Measurements from ENCODE around the gene LCE2A. TPM values are rescaled to one million over a fixed set of nuclear protein-coding genes. Genes with fewer than 3 reads are reported as not detected.

The LCE2A gene
- total and polyA plus RNA-seq, 2 donors from 2014 or later, result not detected

DNA sequence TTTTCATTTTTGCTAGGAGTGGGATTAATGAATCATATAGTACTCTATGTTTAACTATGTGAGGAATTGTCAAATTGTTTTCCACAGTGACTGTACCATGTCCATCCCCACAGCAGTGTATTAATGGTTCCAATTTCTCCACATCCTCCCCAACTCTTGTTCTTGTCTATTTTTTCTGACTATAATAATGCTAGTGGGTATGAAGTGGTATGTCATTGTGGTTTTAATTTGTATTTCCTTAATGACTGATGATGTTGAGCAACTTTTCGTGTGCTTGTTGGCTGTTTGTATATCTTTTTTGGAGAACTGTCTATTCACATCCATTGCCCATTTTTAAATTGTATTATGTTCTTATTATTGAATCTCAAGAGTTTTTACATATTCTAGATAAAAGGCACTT is 49.7 kb downstream of the LCE2A start:
- H3K4me3 ChIP-seq (ENCODE audit: low read length in 3 of 3), result no peak overlapping the region
- TF ChIP-seq, protein P1, sequence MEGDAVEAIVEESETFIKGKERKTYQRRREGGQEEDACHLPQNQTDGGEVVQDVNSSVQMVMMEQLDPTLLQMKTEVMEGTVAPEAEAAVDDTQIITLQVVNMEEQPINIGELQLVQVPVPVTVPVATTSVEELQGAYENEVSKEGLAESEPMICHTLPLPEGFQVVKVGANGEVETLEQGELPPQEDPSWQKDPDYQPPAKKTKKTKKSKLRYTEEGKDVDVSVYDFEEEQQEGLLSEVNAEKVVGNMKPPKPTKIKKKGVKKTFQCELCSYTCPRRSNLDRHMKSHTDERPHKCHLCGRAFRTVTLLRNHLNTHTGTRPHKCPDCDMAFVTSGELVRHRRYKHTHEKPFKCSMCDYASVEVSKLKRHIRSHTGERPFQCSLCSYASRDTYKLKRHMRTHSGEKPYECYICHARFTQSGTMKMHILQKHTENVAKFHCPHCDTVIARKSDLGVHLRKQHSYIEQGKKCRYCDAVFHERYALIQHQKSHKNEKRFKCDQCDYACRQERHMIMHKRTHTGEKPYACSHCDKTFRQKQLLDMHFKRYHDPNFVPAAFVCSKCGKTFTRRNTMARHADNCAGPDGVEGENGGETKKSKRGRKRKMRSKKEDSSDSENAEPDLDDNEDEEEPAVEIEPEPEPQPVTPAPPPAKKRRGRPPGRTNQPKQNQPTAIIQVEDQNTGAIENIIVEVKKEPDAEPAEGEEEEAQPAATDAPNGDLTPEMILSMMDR (IDR thresholded peaks at IDR 0.05; ENCODE audit: borderline replicate concordance, extremely low read depth, insufficient read depth), result no peak
- intact Hi-C loops (cut with DNase I), result no loop called here
- H3K9ac ChIP-seq (ENCODE audit: low read length in 3 of 3), result no peak overlapping the region
- no peaks in the 10 kb centered on the region for H3K36me3 ChIP-seq (ENCODE audit: control insufficient read depth in 2 of 3, insufficient read depth in 3 of 3, low read length in 3 of 3)
- no peaks in the 10 kb centered on the region for H3K9me3 ChIP-seq (ENCODE audit: control insufficient read depth in 2 of 3, insufficient read depth in 1 of 3, low read length in 3 of 3)
- no peak for FAIRE-seq
- no peak for DNase-seq
- H3K27me3 ChIP-seq (ENCODE audit: control insufficient read depth, insufficient read depth, low read length), result no peaks in the 10 kb centered on the region
- H3K27ac ChIP-seq (ENCODE audit: low read depth in 2 of 2, low read length in 2 of 2), result no peak overlapping the region
- H3K4me1 ChIP-seq (ENCODE audit: control insufficient read depth in 2 of 3, insufficient read depth in 2 of 3, low read depth in 1 of 3, low read length in 3 of 3), result no peaks in the 10 kb centered on the region

Other genes starting within 250 kb of the LCE2A start
- gene LCE5A, start 187.5 kb upstream of the LCE2A start, total RNA-seq, result not detected
- not detected for gene LCE5A, start 187.5 kb upstream of the LCE2A start, polyA plus RNA-seq (ENCODE audit: insufficient read depth, low read depth, low replicate concordance)
- not detected for gene CRCT1, start 183.9 kb upstream of the LCE2A start, total RNA-seq
- not detected for gene CRCT1, start 183.9 kb upstream of the LCE2A start, polyA plus RNA-seq (ENCODE audit: insufficient read depth, low read depth, low replicate concordance)
- not detected for gene LCE3E, start 131.6 kb upstream of the LCE2A start, total RNA-seq
- not detected for gene LCE3E, start 131.6 kb upstream of the LCE2A start, polyA plus RNA-seq (ENCODE audit: insufficient read depth, low read depth, low replicate concordance)
- gene LCE3D, start 117.8 kb upstream of the LCE2A start, total RNA-seq, result not detected
- gene LCE3D, start 117.8 kb upstream of the LCE2A start, polyA plus RNA-seq (ENCODE audit: insufficient read depth, low read depth, low replicate concordance), result not detected
- gene LCE3C, start 98.1 kb upstream of the LCE2A start, total RNA-seq, result not detected
- not detected for gene LCE3C, start 98.1 kb upstream of the LCE2A start, polyA plus RNA-seq (ENCODE audit: insufficient read depth, low read depth, low replicate concordance)
- not detected for gene LCE3B, start 84.5 kb upstream of the LCE2A start, total RNA-seq
- gene LCE3B, start 84.5 kb upstream of the LCE2A start, polyA plus RNA-seq (ENCODE audit: insufficient read depth, low read depth, low replicate concordance), result not detected
- not detected for gene LCE3A, start 75.2 kb upstream of the LCE2A start, total RNA-seq
- not detected for gene LCE3A, start 75.2 kb upstream of the LCE2A start, polyA plus RNA-seq (ENCODE audit: insufficient read depth, low read depth, low replicate concordance)
- not detected for gene LCE2D, start 35.0 kb upstream of the LCE2A start, total RNA-seq
- not detected for gene LCE2D, start 35.0 kb upstream of the LCE2A start, polyA plus RNA-seq (ENCODE audit: insufficient read depth, low read depth, low replicate concordance)
- not detected for gene LCE2C, start 23.1 kb upstream of the LCE2A start, total RNA-seq
- not detected for gene LCE2C, start 23.1 kb upstream of the LCE2A start, polyA plus RNA-seq (ENCODE audit: insufficient read depth, low read depth, low replicate concordance)
- gene LCE2B, start 12.2 kb upstream of the LCE2A start, total RNA-seq, result not detected
- not detected for gene LCE2B, start 12.2 kb upstream of the LCE2A start, polyA plus RNA-seq (ENCODE audit: insufficient read depth, low read depth, low replicate concordance)
- not detected for gene LCE4A, start 9.8 kb downstream of the LCE2A start, total RNA-seq
- not detected for gene LCE4A, start 9.8 kb downstream of the LCE2A start, polyA plus RNA-seq (ENCODE audit: insufficient read depth, low read depth, low replicate concordance)
- gene KPRP, start 59.7 kb downstream of the LCE2A start, total RNA-seq, result not detected
- not detected for gene KPRP, start 59.7 kb downstream of the LCE2A start, polyA plus RNA-seq (ENCODE audit: insufficient read depth, low read depth, low replicate concordance)
- gene LCE1F, start 76.8 kb downstream of the LCE2A start, total RNA-seq, result not detected
- not detected for gene LCE1F, start 76.8 kb downstream of the LCE2A start, polyA plus RNA-seq (ENCODE audit: insufficient read depth, low read depth, low replicate concordance)
- gene LCE1E, start 87.9 kb downstream of the LCE2A start, total RNA-seq, result not detected
- gene LCE1E, start 87.9 kb downstream of the LCE2A start, polyA plus RNA-seq (ENCODE audit: insufficient read depth, low read depth, low replicate concordance), result not detected
- not detected for gene LCE1D, start 98.4 kb downstream of the LCE2A start, total RNA-seq
- not detected for gene LCE1D, start 98.4 kb downstream of the LCE2A start, polyA plus RNA-seq (ENCODE audit: insufficient read depth, low read depth, low replicate concordance)
- not detected for gene LCE1C, start 108.3 kb downstream of the LCE2A start, total RNA-seq
- not detected for gene LCE1C, start 108.3 kb downstream of the LCE2A start, polyA plus RNA-seq (ENCODE audit: insufficient read depth, low read depth, low replicate concordance)
- not detected for gene LCE1B, start 113.6 kb downstream of the LCE2A start, total RNA-seq
- gene LCE1B, start 113.6 kb downstream of the LCE2A start, polyA plus RNA-seq (ENCODE audit: insufficient read depth, low read depth, low replicate concordance), result not detected
- not detected for gene LCE1A, start 129.1 kb downstream of the LCE2A start, total RNA-seq
- gene LCE1A, start 129.1 kb downstream of the LCE2A start, polyA plus RNA-seq (ENCODE audit: insufficient read depth, low read depth, low replicate concordance), result not detected
- gene LCE6A, start 144.5 kb downstream of the LCE2A start, total RNA-seq, result not detected
- not detected for gene LCE6A, start 144.5 kb downstream of the LCE2A start, polyA plus RNA-seq (ENCODE audit: insufficient read depth, low read depth, low replicate concordance)
- gene LCE7A, start 161.7 kb downstream of the LCE2A start, total RNA-seq, result not detected
- gene LCE7A, start 161.7 kb downstream of the LCE2A start, polyA plus RNA-seq (ENCODE audit: insufficient read depth, low read depth, low replicate concordance), result not detected
- gene SMCP, start 180.0 kb downstream of the LCE2A start, total RNA-seq, result not detected
- not detected for gene SMCP, start 180.0 kb downstream of the LCE2A start, polyA plus RNA-seq (ENCODE audit: insufficient read depth, low read depth, low replicate concordance)
- not detected for gene IVL, start 210.2 kb downstream of the LCE2A start, total RNA-seq
- not detected for gene IVL, start 210.2 kb downstream of the LCE2A start, polyA plus RNA-seq (ENCODE audit: insufficient read depth, low read depth, low replicate concordance)
- gene SPRR5, start 248.9 kb downstream of the LCE2A start, total RNA-seq, result not detected
- gene SPRR5, start 248.9 kb downstream of the LCE2A start, polyA plus RNA-seq (ENCODE audit: insufficient read depth, low read depth, low replicate concordance), result not detected

Measured in kidney (tissue), 14 donors.